Mesodermal cell (in vitro differentiated cells): ENCODE measurements around the gene TSTD1. TPM values are rescaled to one million over a fixed set of nuclear protein-coding genes. Genes with fewer than 3 reads are reported as not detected.
A peak's percentile ranks its signal among the peaks of the same experiment; 100 is the strongest.

Experiments used
- H3K27ac ChIP-seq: 2 replicates; pipeline ENCODE4 v1.7.0; 2013; ENCODE audit warnings: mild to moderate bottlenecking, low read depth, low read length, moderate library complexity; ENCODE audit not compliant: severe bottlenecking
- H3K36me3 ChIP-seq: 2 replicates; pipeline ENCODE4 v1.7.1; 2013; ENCODE audit warnings: mild to moderate bottlenecking, low read length, moderate library complexity; ENCODE audit not compliant: control insufficient read depth, insufficient read depth
- H3K4me1 ChIP-seq: one replicate; pipeline ENCODE4 v1.7.1; 2013; ENCODE audit warnings: mild to moderate bottlenecking, low read length; ENCODE audit not compliant: insufficient read depth, control insufficient read depth, poor library complexity, severe bottlenecking
- H3K4me3 ChIP-seq: 2 replicates; pipeline ENCODE4 v1.7.0; 2013; ENCODE audit warnings: low read length, control low read depth, mild to moderate bottlenecking; ENCODE audit not compliant: insufficient read depth, poor library complexity, severe bottlenecking; ENCODE audit errors: extremely low read depth
- H3K9me3 ChIP-seq: 2 replicates; pipeline ENCODE4 v1.7.1; 2013; ENCODE audit warnings: mild to moderate bottlenecking, low read length, moderate library complexity; ENCODE audit not compliant: control insufficient read depth
- WGBS, 2 experiments: methylation state at CpG; one replicate each; pipeline ENCODE4 v1.1.5; 2013; ENCODE audit warnings: missing lambda C conversion rate in 2 of 2; ENCODE audit not compliant: insufficient coverage in 2 of 2; 5-methylcytosine and 5-hydroxymethylcytosine counted together
- polyA plus RNA-seq, 2 experiments: library from polyadenylated mRNA; stranded (reverse); fragments of 50-300 nt; gene quantifications; one replicate each; pipeline ENCODE4 v1.2.3, GENCODE V29; 2013

TSTD1 gene
- polyA plus RNA-seq (2013, experiment 1 of 2), result 19.0 TPM
- 13.6 TPM for polyA plus RNA-seq (2013, experiment 2 of 2)

GRCh38 chr1:161038523-161039153 is at the start of gene TSTD1:
TSS of gene TSTD1 (minus strand) at chr1:161038964. CDS start at chr1:161038889, 75 bp downstream.
- Histone ChIP-seq H3K27ac (no peak within 1 kb of the TSS), H3K4me3 (peak within 1 kb of the TSS; percentile 41)
- 17 to 26% methylated on average over 41 to 43 of the region's 54 CpGs for WGBS, 2 experiments

GRCh38 chr1:161086457-161086856 is 47.7 kb upstream of the TSTD1 start:
- 60 to 80% methylated on average over 1 to 4 of the region's 4 CpGs for WGBS, 2 experiments
- no peaks in the 10 kb centered on the region for H3K36me3 ChIP-seq
- H3K4me1 ChIP-seq, result peaks cover 32% of the 10 kb centered on the region
- H3K4me3 ChIP-seq, result no peak overlapping the region
- no peak overlapping the region for H3K27ac ChIP-seq
- no peaks in the 10 kb centered on the region for H3K9me3 ChIP-seq

More at GRCh38 chr1:161038523-161039153, at the start of gene TSTD1:
- H3K9me3 ChIP-seq, result no peaks in the 10 kb centered on the region
- peaks cover 61% of the 10 kb centered on the region for H3K36me3 ChIP-seq
- H3K4me1 ChIP-seq, result peaks cover 4% of the 10 kb centered on the region

- H3K27ac ChIP-seq, result peak overlapping the region; percentile 66
- H3K9me3 ChIP-seq, result no peaks in the 10 kb centered on the region
- 45 to 50% methylated on average over 1 to 2 of the region's 2 CpGs for WGBS, 2 experiments
- H3K4me3 ChIP-seq, result no peak overlapping the region
- H3K4me1 ChIP-seq, result peaks cover 42% of the 10 kb centered on the region
- H3K36me3 ChIP-seq, result no peaks in the 10 kb centered on the region
Observed at GRCh38 chr1:161085165-161085564, 46.4 kb upstream of the TSTD1 start.

GRCh38 chr1:161084597-161084988 is 45.8 kb upstream of the TSTD1 start:
- WGBS, 2 experiments, result no CpG with 5 or more reads among the region's 1 CpG
- Histone ChIP-seq H3K9me3 (no peaks in the 10 kb centered on the region), H3K27ac (peak overlapping the region; percentile 66), H3K36me3 (no peaks in the 10 kb centered on the region), H3K4me3 (no peak overlapping the region), H3K4me1 (peaks cover 42% of the 10 kb centered on the region)

- H3K27ac ChIP-seq, result peak overlapping the region; percentile 89
- no peaks in the 10 kb centered on the region for H3K36me3 ChIP-seq
- H3K9me3 ChIP-seq, result no peaks in the 10 kb centered on the region
- H3K4me1 ChIP-seq, result peaks cover 42% of the 10 kb centered on the region
- WGBS, 2 experiments, result 90 to 96% methylated on average over 8 to 10 of the region's 10 CpGs
- no peak overlapping the region for H3K4me3 ChIP-seq
Observed at GRCh38 chr1:161083748-161084596, 45.2 kb upstream of the TSTD1 start.

- H3K4me3 ChIP-seq, result no peak overlapping the region
- H3K36me3 ChIP-seq, result no peaks in the 10 kb centered on the region
- H3K27ac ChIP-seq, result peak overlapping the region; percentile 89
- H3K4me1 ChIP-seq, result peaks cover 42% of the 10 kb centered on the region
- WGBS, 2 experiments, result 66 to 69% methylated on average over 6 of the region's 8 CpGs
- no peaks in the 10 kb centered on the region for H3K9me3 ChIP-seq
Observed at GRCh38 chr1:161082996-161083747, 44.4 kb upstream of the TSTD1 start.

GRCh38 chr1:161082483-161082882 is 43.7 kb upstream of the TSTD1 start:
- 83 to 92% methylated on average over 1 of the region's 2 CpGs for WGBS, 2 experiments
- H3K36me3 ChIP-seq, result no peaks in the 10 kb centered on the region
- H3K4me3 ChIP-seq, result no peak overlapping the region
- H3K4me1 ChIP-seq, result peaks cover 42% of the 10 kb centered on the region
- no peaks in the 10 kb centered on the region for H3K9me3 ChIP-seq
- peak overlapping the region; percentile 5 for H3K27ac ChIP-seq

GRCh38 chr1:161081519-161081918 is 42.8 kb upstream of the TSTD1 start:
- peaks cover 41% of the 10 kb centered on the region for H3K4me1 ChIP-seq
- 69 to 80% methylated on average over 5 of the region's 5 CpGs for WGBS, 2 experiments
- no peaks in the 10 kb centered on the region for H3K36me3 ChIP-seq
- no peak overlapping the region for H3K27ac ChIP-seq
- no peak overlapping the region for H3K4me3 ChIP-seq
- no peaks in the 10 kb centered on the region for H3K9me3 ChIP-seq

GRCh38 chr1:161080441-161081405 is 42.0 kb upstream of the TSTD1 start:
- H3K4me3 ChIP-seq, result no peak overlapping the region
- H3K4me1 ChIP-seq, result peaks cover 33% of the 10 kb centered on the region
- 64 to 69% methylated on average over 5 of the region's 5 CpGs for WGBS, 2 experiments
- no peaks in the 10 kb centered on the region for H3K36me3 ChIP-seq
- H3K27ac ChIP-seq, result peak overlapping the region; percentile 47
- H3K9me3 ChIP-seq, result no peaks in the 10 kb centered on the region
